ENCODE data around the gene DGCR2. TPM values are rescaled to one million over a fixed set of nuclear protein-coding genes. Genes with fewer than 3 reads are reported as not detected.
A peak's percentile ranks its signal among the peaks of the same experiment; 100 is the strongest.

DGCR2 gene
- total and polyA plus RNA-seq, 4 donors, result 19.7 to 43.5 (median 32.2) TPM

DNA sequence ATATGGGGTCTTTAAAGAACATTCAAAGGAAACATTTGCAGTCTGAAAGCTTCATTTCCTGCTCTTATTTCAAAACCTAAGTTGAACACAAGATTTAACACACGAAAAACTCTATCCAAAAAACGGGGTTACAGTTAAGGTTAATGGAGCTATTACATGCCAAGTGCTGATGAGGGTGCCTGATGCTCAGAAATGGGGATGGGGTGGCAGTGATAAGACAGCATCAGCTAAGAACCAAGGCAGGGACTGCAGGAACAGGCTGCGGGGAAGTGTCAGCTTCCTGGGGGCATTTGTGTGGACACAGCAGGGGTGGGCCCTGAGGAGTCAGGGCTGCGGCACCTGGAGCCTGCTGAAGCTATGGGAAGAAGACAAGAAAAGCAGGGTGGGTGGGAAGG is 12.2 kb downstream of the DGCR2 start:
- WGBS, 2 donors, result 35 to 84% methylated on average over 4 of the region's 4 CpGs
- DNase-seq (peak in 1 of 2 donors; percentile 53), ATAC-seq (ENCODE audit: low FRiP score) (no peak)
- Histone ChIP-seq H3K4me1 (ENCODE audit: control insufficient read depth in 1 of 2, insufficient read depth in 2 of 2, low read length in 2 of 2) (peaks cover 0 to 3% of the 10 kb centered on the region in 2 donors), H3K27me3 (ENCODE audit: control insufficient read depth in 1 of 2, insufficient read depth in 2 of 2, low read length in 1 of 2) (no peaks in the 10 kb centered on the region), H3K36me3 (ENCODE audit: control insufficient read depth in 1 of 2, insufficient read depth in 2 of 2, low read length in 1 of 2) (no peaks in the 10 kb centered on the region), H3K4me3 (ENCODE audit: low read length in 2 of 2) (no peak overlapping the region), H3K27ac (ENCODE audit: low read depth in 1 of 2, low read length in 2 of 2) (no peak overlapping the region), H3K9me3 (ENCODE audit: control insufficient read depth, low read length) (no peaks in the 10 kb centered on the region)
- intact Hi-C loops (cut with DNase I), result loop anchor here in 1 of 2 donors (10.0 kb wide), 1 partner anchor 55 kb away; no protein-coding TSS in a partner anchor

DNA sequence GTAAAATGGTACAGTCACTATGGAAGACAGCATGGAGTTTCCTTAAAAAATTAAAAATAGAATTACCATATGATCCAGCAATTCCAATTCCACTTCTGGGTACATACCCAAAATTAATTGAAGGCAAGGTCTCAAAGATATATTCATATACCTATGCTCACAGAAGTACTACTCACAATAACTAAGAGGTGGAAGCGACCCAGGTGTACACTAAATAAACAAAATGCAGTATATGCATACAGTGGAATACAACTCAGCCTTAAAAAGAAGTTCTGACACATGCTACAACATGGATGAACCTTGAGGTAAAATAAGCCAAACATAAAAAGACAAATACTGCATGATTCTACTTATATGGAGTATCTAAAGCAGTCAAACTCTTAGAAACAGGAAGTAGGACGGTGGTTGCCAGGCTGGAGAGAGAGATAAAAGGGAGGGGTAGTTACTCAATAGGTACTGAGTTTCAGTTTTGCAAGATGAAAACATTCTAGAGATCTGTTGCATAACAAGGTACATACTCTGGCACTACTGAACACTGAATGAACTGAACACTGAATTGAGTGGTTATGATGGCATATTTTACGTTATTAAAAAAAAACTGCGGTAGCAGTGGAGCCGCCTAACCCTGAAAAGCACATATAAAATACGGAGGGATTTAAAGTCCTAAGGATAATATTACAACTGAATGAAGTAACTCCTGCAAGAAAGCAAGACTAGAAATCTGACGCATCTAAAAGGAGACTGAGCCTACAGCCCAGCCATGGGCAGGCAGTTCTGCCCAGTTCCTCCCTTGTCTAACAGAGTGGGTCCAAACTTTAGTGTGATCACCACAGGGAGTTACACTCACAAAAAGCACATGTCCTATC is 12.8 kb downstream of the DGCR2 start:
- Histone ChIP-seq H3K27me3 (ENCODE audit: control insufficient read depth in 1 of 2, insufficient read depth in 2 of 2, low read length in 1 of 2) (no peaks in the 10 kb centered on the region), H3K36me3 (ENCODE audit: control insufficient read depth in 1 of 2, insufficient read depth in 2 of 2, low read length in 1 of 2) (no peaks in the 10 kb centered on the region), H3K4me1 (ENCODE audit: control insufficient read depth in 1 of 2, insufficient read depth in 2 of 2, low read length in 2 of 2) (peaks cover 0 to under 1% of the 10 kb centered on the region in 2 donors), H3K9me3 (ENCODE audit: control insufficient read depth, low read length) (no peaks in the 10 kb centered on the region), H3K27ac (ENCODE audit: low read depth in 1 of 2, low read length in 2 of 2) (no peak overlapping the region), H3K4me3 (ENCODE audit: low read length in 2 of 2) (no peak overlapping the region)
- ATAC-seq (ENCODE audit: low FRiP score) (peak; percentile 50), DNase-seq (peak in 1 of 2 donors; percentile 26)
- 67 to 69% methylated on average over 7 of the region's 7 CpGs for WGBS, 2 donors
- intact Hi-C loops (cut with DNase I), result loop anchor here in 1 of 2 donors (10.0 kb wide), 1 partner anchor 55 kb away; no protein-coding TSS in a partner anchor

GRCh38 chr22:19108807-19109197 is 13.4 kb downstream of the DGCR2 start:
- no peaks in the 10 kb centered on the region for H3K9me3 ChIP-seq (ENCODE audit: control insufficient read depth, low read length)
- peak in 1 of 2 donors; percentile 0 for DNase-seq
- no peaks in the 10 kb centered on the region for H3K4me1 ChIP-seq (ENCODE audit: control insufficient read depth in 1 of 2, insufficient read depth in 2 of 2, low read length in 2 of 2)
- intact Hi-C loops (cut with DNase I), result no loop called here
- no peaks in the 10 kb centered on the region for H3K36me3 ChIP-seq (ENCODE audit: control insufficient read depth in 1 of 2, insufficient read depth in 2 of 2, low read length in 1 of 2)
- ATAC-seq (ENCODE audit: low FRiP score), result no peak
- no peak overlapping the region for H3K4me3 ChIP-seq (ENCODE audit: low read length in 2 of 2)
- no peak overlapping the region for H3K27ac ChIP-seq (ENCODE audit: low read depth in 1 of 2, low read length in 2 of 2)
- 73 to 85% methylated on average over 3 of the region's 3 CpGs for WGBS, 2 donors
- H3K27me3 ChIP-seq (ENCODE audit: control insufficient read depth in 1 of 2, insufficient read depth in 2 of 2, low read length in 1 of 2), result no peaks in the 10 kb centered on the region

- 86 to 90% methylated on average over 8 of the region's 8 CpGs for WGBS, 2 donors
- DNase-seq, result peak in 1 of 2 donors; percentile 35
- Histone ChIP-seq H3K27me3 (ENCODE audit: control insufficient read depth in 1 of 2, insufficient read depth in 2 of 2, low read length in 1 of 2) (no peaks in the 10 kb centered on the region), H3K36me3 (ENCODE audit: control insufficient read depth in 1 of 2, insufficient read depth in 2 of 2, low read length in 1 of 2) (no peaks in the 10 kb centered on the region), H3K9me3 (ENCODE audit: control insufficient read depth, low read length) (no peaks in the 10 kb centered on the region), H3K4me1 (ENCODE audit: control insufficient read depth in 1 of 2, insufficient read depth in 2 of 2, low read length in 2 of 2) (no peaks in the 10 kb centered on the region), H3K4me3 (ENCODE audit: low read length in 2 of 2) (no peak overlapping the region), H3K27ac (ENCODE audit: low read depth in 1 of 2, low read length in 2 of 2) (no peak overlapping the region)
- intact Hi-C loops (cut with DNase I), result no loop called here
- no peak for ATAC-seq (ENCODE audit: low FRiP score)
Measured at GRCh38 chr22:19107730-19108074, 14.5 kb downstream of the DGCR2 start.

GRCh38 chr22:19106886-19107729 is 15.1 kb downstream of the DGCR2 start:
- no peaks in the 10 kb centered on the region for H3K4me1 ChIP-seq (ENCODE audit: control insufficient read depth in 1 of 2, insufficient read depth in 2 of 2, low read length in 2 of 2)
- intact Hi-C loops (cut with DNase I), result no loop called here
- H3K27ac ChIP-seq (ENCODE audit: low read depth in 1 of 2, low read length in 2 of 2), result no peak overlapping the region

DNA sequence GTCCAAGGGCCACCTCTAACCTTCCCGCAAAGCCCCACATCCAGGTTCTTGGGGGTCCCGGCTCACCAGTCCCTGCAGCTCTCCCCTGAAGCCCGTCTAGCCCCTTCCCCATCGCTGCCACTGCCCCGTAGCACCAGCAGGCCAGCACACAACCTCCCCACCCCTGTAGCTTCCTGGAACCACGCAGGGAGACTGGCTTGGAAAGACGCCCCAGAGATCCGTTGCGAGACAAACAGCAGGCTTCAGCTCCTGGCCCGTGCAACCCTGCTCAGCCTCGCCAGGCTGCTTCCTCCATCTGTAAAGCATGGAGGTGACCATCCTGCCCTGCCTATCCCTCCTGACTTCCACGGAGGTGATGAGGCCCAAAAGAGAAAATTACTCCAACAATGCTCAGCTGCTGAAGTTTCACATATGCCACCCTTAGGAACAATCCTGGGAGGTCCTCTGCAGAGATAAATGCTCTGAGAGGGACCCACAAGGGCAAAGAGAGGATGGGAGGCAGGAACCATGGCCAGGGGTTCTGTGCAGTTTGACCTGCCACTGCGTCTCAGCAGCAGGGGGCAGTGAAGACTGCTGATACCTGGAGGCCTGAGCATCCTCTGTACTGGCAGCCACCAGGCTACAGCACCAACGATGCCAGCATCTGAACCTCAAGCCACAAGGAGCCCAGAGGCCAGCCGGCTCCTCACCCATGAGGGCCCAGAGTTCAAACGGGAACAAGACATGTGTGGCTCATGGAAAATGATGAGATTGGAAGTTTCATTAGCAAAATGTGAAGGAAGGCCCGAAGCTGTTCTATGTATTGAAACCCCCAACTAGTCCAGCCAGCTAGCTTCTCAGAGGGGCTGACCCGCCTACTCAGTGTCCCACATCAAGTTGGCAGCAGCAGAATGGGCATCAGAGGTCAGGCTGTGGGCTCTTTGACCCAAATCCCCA is 16.1 kb downstream of the DGCR2 start:
- H3K27me3 ChIP-seq (ENCODE audit: control insufficient read depth in 1 of 2, insufficient read depth in 2 of 2, low read length in 1 of 2), result no peaks in the 10 kb centered on the region
- no peaks in the 10 kb centered on the region for H3K9me3 ChIP-seq (ENCODE audit: control insufficient read depth, low read length)
- 64 to 73% methylated on average over 18 of the region's 18 CpGs for WGBS, 2 donors
- no peak for ATAC-seq (ENCODE audit: low FRiP score)
- peak in 1 of 2 donors; percentile 59 for DNase-seq
- H3K27ac ChIP-seq (ENCODE audit: low read depth in 1 of 2, low read length in 2 of 2), result no peak overlapping the region
- no peaks in the 10 kb centered on the region for H3K4me1 ChIP-seq (ENCODE audit: control insufficient read depth in 1 of 2, insufficient read depth in 2 of 2, low read length in 2 of 2)
- no peaks in the 10 kb centered on the region for H3K36me3 ChIP-seq (ENCODE audit: control insufficient read depth in 1 of 2, insufficient read depth in 2 of 2, low read length in 1 of 2)
- H3K4me3 ChIP-seq (ENCODE audit: low read length in 2 of 2), result no peak overlapping the region
- intact Hi-C loops (cut with DNase I), result no loop called here

More at GRCh38 chr22:19106886-19107729, 15.1 kb downstream of the DGCR2 start:
- ATAC-seq (ENCODE audit: low FRiP score) (no peak), DNase-seq (peak in 1 of 2 donors; percentile 26)
- Histone ChIP-seq H3K36me3 (ENCODE audit: control insufficient read depth in 1 of 2, insufficient read depth in 2 of 2, low read length in 1 of 2) (no peaks in the 10 kb centered on the region), H3K4me3 (ENCODE audit: low read length in 2 of 2) (no peak overlapping the region), H3K9me3 (ENCODE audit: control insufficient read depth, low read length) (no peaks in the 10 kb centered on the region), H3K27me3 (ENCODE audit: control insufficient read depth in 1 of 2, insufficient read depth in 2 of 2, low read length in 1 of 2) (no peaks in the 10 kb centered on the region)
- WGBS, 2 donors, result 81 to 84% methylated on average over 3 of the region's 3 CpGs

GRCh38 chr22:19105456-19105855 is 16.8 kb downstream of the DGCR2 start:
- Histone ChIP-seq H3K4me3 (ENCODE audit: low read length in 2 of 2) (no peak overlapping the region), H3K4me1 (ENCODE audit: control insufficient read depth in 1 of 2, insufficient read depth in 2 of 2, low read length in 2 of 2) (no peaks in the 10 kb centered on the region), H3K27ac (ENCODE audit: low read depth in 1 of 2, low read length in 2 of 2) (no peak overlapping the region), H3K27me3 (ENCODE audit: control insufficient read depth in 1 of 2, insufficient read depth in 2 of 2, low read length in 1 of 2) (no peaks in the 10 kb centered on the region), H3K36me3 (ENCODE audit: control insufficient read depth in 1 of 2, insufficient read depth in 2 of 2, low read length in 1 of 2) (no peaks in the 10 kb centered on the region), H3K9me3 (ENCODE audit: control insufficient read depth, low read length) (no peaks in the 10 kb centered on the region)
- 97% methylated on average over 8 of the region's 8 CpGs for WGBS, 2 donors
- DNase-seq (peak in 1 of 2 donors; percentile 17), ATAC-seq (ENCODE audit: low FRiP score) (no peak)
- intact Hi-C loops (cut with DNase I), result no loop called here
